AML-193 (cell line): ENCODE data around the gene HSDL1.

Experiments used
- DNase-seq, 2 experiments: peaks; one replicate each; lab custom pipeline; 2025; lab: John Stamatoyannopoulos, UW

HSDL1 gene

DNA sequence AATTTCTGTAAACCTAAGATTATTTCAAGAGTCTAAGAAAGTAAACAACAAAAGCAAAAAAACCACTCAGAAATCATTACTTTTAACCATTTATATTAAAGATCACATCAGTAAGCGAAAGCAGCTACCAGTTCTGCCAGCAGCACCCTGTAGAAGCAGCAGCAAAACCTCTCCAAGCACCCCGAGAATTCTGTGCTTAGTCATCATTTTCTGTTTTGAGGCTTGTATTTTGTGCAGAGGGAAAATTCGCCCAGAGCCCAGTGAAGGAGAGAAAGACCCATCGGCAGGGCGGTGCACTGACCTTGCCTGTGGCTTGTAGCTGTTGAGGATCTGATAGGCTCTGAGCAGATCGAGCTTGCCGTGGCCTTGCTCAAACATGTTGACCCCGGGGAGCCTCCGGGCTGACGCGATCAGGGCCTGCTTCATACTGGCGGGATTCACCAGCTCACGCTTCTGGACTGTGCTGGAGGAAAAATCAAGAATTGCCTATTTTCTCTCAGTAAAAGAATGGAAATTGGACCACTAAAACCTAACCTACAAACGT is 63.5 kb downstream of the HSDL1 start:
- DNase-seq = no peak

DNA sequence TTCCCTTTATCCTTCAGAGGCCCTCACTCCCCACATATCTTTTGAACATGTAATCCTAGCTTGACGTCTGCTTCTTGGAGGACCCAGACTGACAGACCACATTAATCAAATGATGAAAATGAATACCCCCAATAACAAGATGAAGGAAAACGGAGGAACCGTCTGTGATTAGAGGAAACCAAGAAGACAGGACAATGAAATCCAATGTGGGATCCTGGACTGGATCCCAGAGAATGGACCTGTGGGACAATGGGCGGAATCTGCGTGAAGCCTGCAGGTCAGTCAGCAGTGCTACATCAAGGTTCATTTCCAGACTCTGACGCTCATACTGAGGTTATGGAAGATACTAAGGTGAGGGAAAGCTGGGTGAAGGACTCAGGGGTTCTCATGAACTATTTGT is 64.2 kb downstream of the HSDL1 start:
- DNase-seq = no peak

DNA sequence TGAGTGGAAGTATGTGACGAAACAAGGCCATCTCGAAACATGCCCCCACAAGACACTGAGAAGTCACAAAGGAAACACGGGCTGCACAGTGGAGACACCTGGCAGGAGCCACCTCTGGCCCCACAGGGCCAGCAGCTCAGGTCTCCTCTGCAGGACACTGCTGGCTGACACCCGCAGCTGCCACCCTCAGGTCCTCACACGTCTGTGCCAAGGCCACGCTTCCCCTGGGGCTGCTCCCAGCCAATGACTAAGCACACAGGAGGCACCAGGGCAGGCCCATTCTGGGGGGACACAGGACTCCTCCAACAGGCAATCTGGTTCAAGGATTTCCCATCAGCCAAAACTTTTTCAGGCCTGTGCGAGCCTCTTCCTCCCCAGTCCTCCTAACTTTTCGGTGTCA is 64.6 kb downstream of the HSDL1 start:
- no peak for DNase-seq

DNA sequence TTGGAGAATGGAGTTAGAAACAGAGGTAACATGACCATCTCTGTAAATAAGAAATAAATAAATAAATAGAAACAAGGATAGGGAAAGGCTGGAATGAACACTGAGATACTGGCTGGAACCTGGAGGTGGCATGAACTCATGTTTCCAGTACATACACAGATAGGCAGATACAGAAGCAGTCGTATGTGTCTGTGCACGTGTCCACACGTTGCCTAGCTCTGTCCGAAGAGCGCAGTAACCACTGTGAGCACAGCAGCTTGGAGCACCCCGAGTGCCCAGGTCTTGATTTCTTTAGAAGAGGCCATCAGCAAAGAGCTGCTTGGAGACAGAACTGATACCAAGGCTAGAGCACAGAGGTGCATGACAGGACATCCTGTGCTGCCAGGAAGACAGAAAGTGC is 65.3 kb downstream of the HSDL1 start:
- DNase-seq = no peak

DNA sequence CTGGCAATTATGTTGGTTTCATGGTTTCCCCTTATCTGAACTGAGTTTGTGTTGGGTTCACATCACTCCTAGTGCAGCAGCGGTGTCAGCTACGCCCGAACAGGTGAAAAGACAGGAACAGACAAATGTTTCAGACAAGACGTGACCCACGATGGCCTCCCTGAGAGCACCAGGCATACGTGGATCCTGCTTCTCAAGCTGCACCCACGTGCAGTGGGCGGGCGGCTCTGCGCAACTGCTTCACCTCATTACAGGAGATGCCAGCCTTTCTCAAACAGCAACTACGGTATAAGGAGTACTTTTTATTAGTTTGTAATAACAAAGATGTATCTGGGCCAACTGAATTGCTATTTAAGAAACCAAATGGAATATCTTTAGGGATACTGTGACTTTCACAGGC is 69.6 kb downstream of the HSDL1 start:
- no peak for DNase-seq

DNA sequence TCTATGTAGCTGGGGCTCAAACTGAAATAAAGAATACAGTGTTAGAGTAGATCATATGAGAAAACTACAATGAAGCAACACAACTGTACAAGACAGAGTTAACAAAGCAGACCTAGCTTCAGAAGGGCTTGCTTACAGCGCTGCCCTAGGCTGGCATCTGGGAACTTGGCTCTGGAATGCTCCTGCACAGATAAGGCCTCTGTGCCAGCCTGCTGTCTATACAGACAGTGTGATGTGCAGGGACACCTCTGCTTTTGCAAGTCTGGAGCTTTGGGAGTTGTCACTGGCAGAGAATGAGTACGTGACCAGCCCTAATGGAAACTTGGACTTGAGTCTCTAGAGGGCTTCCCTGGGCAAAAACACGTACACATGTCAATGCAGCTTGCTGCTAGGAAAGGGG is 70.3 kb downstream of the HSDL1 start:
- no peak for DNase-seq
